GM12878 (cell line): ENCODE data around the gene ANTXR1. TPM values are rescaled to one million over a fixed set of nuclear protein-coding genes. Genes with fewer than 3 reads are reported as not detected.

Experiments
- ATAC-seq: fragments of 200-7000 bp; cut with Tn5 transposase; 3 replicates; pipeline ENCODE4 v1.9.1; 2020; ENCODE audit warnings: mild to moderate bottlenecking, moderate library complexity
- BruUV-seq: library from RNA; stranded (reverse); fragments of 400-500 nt; replicated peaks from 2 replicates; lab custom pipeline; 2021; lab: Mats Ljungman, UMichigan
- CTCF ChIA-PET: fragments of 300-600 bp; sonication (Branson Sonifier 250); formaldehyde crosslinking; extraction: SDS; loops from one replicate; lab custom pipeline; 2021; ENCODE audit warnings: inconsistent platforms; lab: Yijun Ruan, JAX
- POLR2A ChIA-PET: fragments of 350-600 bp; formaldehyde crosslinking; extraction: SDS; loops from one replicate; lab custom pipeline; 2021; ENCODE audit warnings: inconsistent platforms; lab: Charles Lee
- RAD21 ChIA-PET: fragments of 300-600 bp; sonication (Branson Sonifier 250); formaldehyde crosslinking; loops from one replicate; lab custom pipeline; 2023; ENCODE audit warnings: antibody characterized with exemption; ENCODE audit not compliant: unreplicated experiment; lab: Charles Lee
- SMC1A ChIA-PET: fragments of 300-600 bp; sonication (Branson Sonifier 250); formaldehyde crosslinking; loops from one replicate; lab custom pipeline; 2023; ENCODE audit not compliant: unreplicated experiment, uncharacterized antibody; lab: Charles Lee
- DNase-seq: peaks from one replicate; pipeline ENCODE4 v3.0.0-alpha.2; 2011; ENCODE audit warnings: low read depth, low spot score
- FAIRE-seq: peaks from 3 replicates; lab custom pipeline; 2011; peaks lifted over from hg19 to GRCh38; lab: Jason Lieb, UNC
- H2AFZ ChIP-seq: 2 replicates; pipeline ENCODE4 v1.6.0; 2011; ENCODE audit warnings: low read depth, low read length, control low read depth; ENCODE audit not compliant: control insufficient read depth
- H3K27ac ChIP-seq: 2 replicates; pipeline ENCODE4 v1.5.1; 2011; ENCODE audit warnings: control low read depth; ENCODE audit not compliant: control insufficient read depth, insufficient read depth
- H3K27me3 ChIP-seq, 2 experiments: replicated peaks in 1 of 2; 2 replicates each; pipeline versions ENCODE4 v1.6.0 to v1.6.1; 2011; ENCODE audit warnings: low read length in 1 of 2; ENCODE audit not compliant: control insufficient read depth in 2 of 2, insufficient read depth in 2 of 2
- H3K36me3 ChIP-seq, 2 experiments: 2 replicates each; pipeline ENCODE4 v1.5.1; 2011; ENCODE audit warnings: low read length in 1 of 2; ENCODE audit not compliant: control insufficient read depth in 2 of 2, insufficient read depth in 2 of 2
- H3K4me1 ChIP-seq: 2 replicates; pipeline ENCODE4 v1.6.1; 2011; ENCODE audit warnings: mild to moderate bottlenecking, low read length, moderate library complexity, mixed read lengths; ENCODE audit not compliant: control insufficient read depth, insufficient read depth
- H3K4me2 ChIP-seq: 2 replicates; pipeline ENCODE4 v1.6.0; 2011; ENCODE audit warnings: control low read depth; ENCODE audit not compliant: control insufficient read depth, insufficient read depth
- H3K4me3 ChIP-seq: fragments of 200-600 bp; sonication (generic); 2 replicates; pipeline ENCODE4 v1.5.1; 2016
- H3K79me2 ChIP-seq: 2 replicates; pipeline ENCODE4 v1.6.0; 2011; ENCODE audit warnings: low read length; ENCODE audit not compliant: control insufficient read depth, insufficient read depth
- H3K9ac ChIP-seq: 2 replicates; pipeline ENCODE4 v1.8.0; 2011; ENCODE audit warnings: low read length, control low read depth, mixed read lengths; ENCODE audit not compliant: control insufficient read depth, insufficient read depth
- H3K9me3 ChIP-seq: replicated peaks from 3 replicates; pipeline ENCODE4 v1.5.1; 2011; ENCODE audit warnings: mild to moderate bottlenecking, low read length; ENCODE audit not compliant: control insufficient read depth, insufficient read depth
- H4K20me1 ChIP-seq: 2 replicates; pipeline ENCODE4 v1.6.0; 2011; ENCODE audit not compliant: control insufficient read depth, insufficient read depth
- GATAD2B ChIP-seq: fragments of 450-650 bp; conservative IDR thresholded peaks from 2 replicates; pipeline ENCODE4 v1.6.1; 2017; ENCODE audit warnings: low read depth, mild to moderate bottlenecking, moderate library complexity
- IRF4 ChIP-seq: IDR thresholded peaks from 2 replicates; pipeline ENCODE4 v1.6.1; 2011; ENCODE audit warnings: low read depth, low read length
- KAT2A ChIP-seq: conservative IDR thresholded peaks from 2 replicates; pipeline ENCODE4 v1.6.1; 2011; ENCODE audit warnings: low read depth, low read length; ENCODE audit not compliant: control insufficient read depth
- LARP7 ChIP-seq: fragments of 450-650 bp; IDR thresholded peaks from 2 replicates; pipeline ENCODE4 v1.6.1; 2017; ENCODE audit warnings: mild to moderate bottlenecking
- MEF2B ChIP-seq: fragments of 450-650 bp; IDR thresholded peaks from 2 replicates; pipeline ENCODE4 v1.6.1; 2018; ENCODE audit warnings: mild to moderate bottlenecking, moderate library complexity; ENCODE audit not compliant: partially characterized antibody, poor library complexity, severe bottlenecking
- MTA2 ChIP-seq: fragments of 450-650 bp; IDR thresholded peaks from 2 replicates; pipeline ENCODE4 v1.6.1; 2016; ENCODE audit warnings: low read depth, mild to moderate bottlenecking, moderate library complexity
- NR2F1 ChIP-seq: fragments of 450-650 bp; conservative IDR thresholded peaks from 2 replicates; pipeline ENCODE4 v1.6.1; 2017; ENCODE audit warnings: mild to moderate bottlenecking
- PAX5 ChIP-seq: IDR thresholded peaks from 2 replicates; pipeline ENCODE4 v1.6.1; 2011; ENCODE audit warnings: low read depth, low read length, borderline replicate concordance
- SMC3 ChIP-seq: IDR thresholded peaks from 2 replicates; pipeline ENCODE4 v1.6.1; 2011; ENCODE audit warnings: low read length, improper control_type of control experiment, borderline replicate concordance
- STAT1 ChIP-seq: fragments of 450-650 bp; conservative IDR thresholded peaks from 2 replicates; pipeline ENCODE4 v1.6.1; 2014; ENCODE audit warnings: antibody characterized with exemption, mild to moderate bottlenecking
- TCF3 ChIP-seq: IDR thresholded peaks from 2 replicates; pipeline ENCODE4 v1.6.1; 2012; ENCODE audit warnings: low read depth, mild to moderate bottlenecking, low read length, borderline replicate concordance; ENCODE audit not compliant: insufficient read depth
- USF1 ChIP-seq: IDR thresholded peaks from 2 replicates; pipeline ENCODE4 v1.6.1; 2011; ENCODE audit warnings: borderline replicate concordance, low read depth, mild to moderate bottlenecking, moderate library complexity, mixed read lengths, low read length; ENCODE audit not compliant: insufficient read depth; ENCODE audit errors: extremely low read length
- WRNIP1 ChIP-seq: IDR thresholded peaks from 2 replicates; pipeline ENCODE4 v1.6.1; 2011; ENCODE audit warnings: low read depth, low read length, improper control_type of control experiment, borderline replicate concordance
- YBX1 ChIP-seq: fragments of 450-650 bp; IDR thresholded peaks from 2 replicates; pipeline ENCODE4 v1.6.1; 2016; ENCODE audit warnings: antibody characterized with exemption
- ZNF274 ChIP-seq: IDR thresholded peaks from one replicate; pipeline ENCODE4 v1.8.0; 2011; ENCODE audit not compliant: insufficient read length, insufficient read depth
- ZSCAN29 ChIP-seq: fragments of 450-650 bp; IDR thresholded peaks from 2 replicates; pipeline ENCODE4 v1.6.1; 2017; ENCODE audit warnings: mild to moderate bottlenecking, moderate library complexity
- WGBS: methylation state at CpG from one replicate; pipeline ENCODE4 v1.1.6; 2016; ENCODE audit warnings: low lambda C conversion rate; ENCODE audit not compliant: insufficient replicate concordance, insufficient coverage; ENCODE audit errors: missing lambda C conversion rate; 5-methylcytosine and 5-hydroxymethylcytosine counted together
- in situ Hi-C: fragments of 300-500 bp; cut with MboI; formaldehyde crosslinking; loops from 9 replicates; pipeline ENCODE4 v1.14.3; 2018; ENCODE audit warnings: mixed read lengths
- intact Hi-C: fragments of 100-400 bp; cut with micrococcal nuclease; formaldehyde crosslinking; loops from one replicate; pipeline ENCODE4 v1.14.2; 2022; ENCODE audit not compliant: unreplicated experiment
- polyA plus RNA-seq, 11 experiments: library from polyadenylated mRNA; depleted of rRNA in 4 of 11; unstranded in 6 of 11; stranded (reverse) in 5 of 11; fragments of >200 nt; fragmentation: Nextera tagmentation in 4 of 11; fragmentation: Illumina TruSeq in 1 of 11; extraction: Ambion mirVana in 4 of 11; extraction: Trizol in 1 of 11; gene quantifications; 1 replicate in 1 of 11; 2 replicates in 10 of 11; pipeline versions ENCODE4 v1.2.1 to v1.2.3, GENCODE V29; 2011 to 2016; ENCODE audit warnings: inconsistent platforms in 2 of 11, missing spikeins in 2 of 11, low read depth in 1 of 11
- total RNA-seq, 4 experiments: library from RNA; depleted of rRNA in 3 of 4; stranded (reverse); fragments of >200 nt in 3 of 4; fragmentation: Illumina TruSeq in 1 of 4; extraction: Trizol in 1 of 4; gene quantifications; 2 replicates each; pipeline versions ENCODE4 v1.2.1 to v1.2.3, GENCODE V29; 2013 to 2021
- TF ChIP-seq, protein P1 (sequence below): fragments of 450-650 bp; IDR thresholded peaks from 2 replicates; pipeline ENCODE4 v1.6.1; 2017; ENCODE audit warnings: antibody characterized with exemption, mild to moderate bottlenecking, moderate library complexity

ANTXR1 gene
- total and polyA plus RNA-seq, 10 of the 15 experiments (the other 5 are each of a cell fraction or from before 2014, with no cell fraction given), result 0.09 to 0.26 TPM; not detected in 8

DNA sequence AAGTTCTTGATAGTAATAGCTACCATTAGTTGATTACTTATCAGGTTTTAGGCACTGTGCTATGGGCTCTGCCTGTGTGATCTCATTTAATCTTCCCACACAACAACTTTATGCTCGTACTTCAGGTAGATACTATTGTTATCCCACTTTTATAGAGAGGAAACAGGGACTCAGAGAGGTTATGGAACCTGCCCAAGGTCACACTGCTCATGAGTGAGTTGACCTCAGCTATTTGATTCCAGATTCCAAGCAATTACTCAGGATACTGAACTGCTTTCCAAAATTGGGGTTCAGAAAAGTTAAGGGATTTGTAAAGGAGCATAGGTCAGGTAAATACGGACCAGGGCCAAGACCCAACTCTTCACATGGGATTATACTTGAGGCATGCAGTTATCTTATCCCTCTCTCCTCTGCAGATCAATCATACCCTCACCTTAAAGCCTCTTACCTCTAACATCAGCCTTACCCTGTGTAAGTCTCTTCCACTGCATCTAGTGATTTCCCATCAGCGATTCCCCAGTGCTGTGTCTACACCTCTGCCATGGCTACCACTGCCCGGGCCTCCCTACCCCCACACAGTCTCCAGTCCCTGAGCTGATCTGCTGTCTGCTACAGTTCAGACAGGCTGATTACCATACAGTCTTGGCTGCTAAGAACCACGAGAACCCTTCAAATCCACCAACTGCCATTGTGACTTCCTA, 74.4 kb downstream of the ANTXR1 start:
- no peak for FAIRE-seq
- POLR2A ChIA-PET, result no interaction called here
- Histone ChIP-seq H3K79me2 (no peaks in the 10 kb centered on the region), H4K20me1 (no peaks in the 10 kb centered on the region), H3K27me3 (peaks cover 2% of the 10 kb centered on the region in 2 experiments; a peak in 2 of 4 replicates), H3K4me3 (no peak overlapping the region), H2AFZ (no peak overlapping the region), H3K4me1 (no peaks in the 10 kb centered on the region; the same call in 1 of the 2 replicates), H3K9me3 (no peaks in the 10 kb centered on the region), H3K36me3 (no peaks in the 10 kb centered on the region), H3K27ac (no peak overlapping the region), H3K4me2 (no peak overlapping the region), H3K9ac (no peak overlapping the region)
- SMC1A ChIA-PET, result no interaction called here
- DNase-seq, result no peak
- TF ChIP-seq SMC3 (no peak), WRNIP1 (no peak), YBX1 (no peak), STAT1 (no peak), ZNF274 (no peak), USF1 (no peak), IRF4 (no peak), MTA2 (no peak), PAX5 (no peak), MEF2B (no peak), LARP7 (no peak), GATAD2B (no peak), TCF3 (no peak), NR2F1 (no peak), ZSCAN29 (no peak), KAT2A (no peak)
- TF ChIP-seq, protein P1, sequence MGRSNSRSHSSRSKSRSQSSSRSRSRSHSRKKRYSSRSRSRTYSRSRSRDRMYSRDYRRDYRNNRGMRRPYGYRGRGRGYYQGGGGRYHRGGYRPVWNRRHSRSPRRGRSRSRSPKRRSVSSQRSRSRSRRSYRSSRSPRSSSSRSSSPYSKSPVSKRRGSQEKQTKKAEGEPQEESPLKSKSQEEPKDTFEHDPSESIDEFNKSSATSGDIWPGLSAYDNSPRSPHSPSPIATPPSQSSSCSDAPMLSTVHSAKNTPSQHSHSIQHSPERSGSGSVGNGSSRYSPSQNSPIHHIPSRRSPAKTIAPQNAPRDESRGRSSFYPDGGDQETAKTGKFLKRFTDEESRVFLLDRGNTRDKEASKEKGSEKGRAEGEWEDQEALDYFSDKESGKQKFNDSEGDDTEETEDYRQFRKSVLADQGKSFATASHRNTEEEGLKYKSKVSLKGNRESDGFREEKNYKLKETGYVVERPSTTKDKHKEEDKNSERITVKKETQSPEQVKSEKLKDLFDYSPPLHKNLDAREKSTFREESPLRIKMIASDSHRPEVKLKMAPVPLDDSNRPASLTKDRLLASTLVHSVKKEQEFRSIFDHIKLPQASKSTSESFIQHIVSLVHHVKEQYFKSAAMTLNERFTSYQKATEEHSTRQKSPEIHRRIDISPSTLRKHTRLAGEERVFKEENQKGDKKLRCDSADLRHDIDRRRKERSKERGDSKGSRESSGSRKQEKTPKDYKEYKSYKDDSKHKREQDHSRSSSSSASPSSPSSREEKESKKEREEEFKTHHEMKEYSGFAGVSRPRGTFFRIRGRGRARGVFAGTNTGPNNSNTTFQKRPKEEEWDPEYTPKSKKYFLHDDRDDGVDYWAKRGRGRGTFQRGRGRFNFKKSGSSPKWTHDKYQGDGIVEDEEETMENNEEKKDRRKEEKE, result no peak
- intact Hi-C loops, result no loop called here
- 7% methylated on average over 5 of the region's 5 CpGs for WGBS
- in situ Hi-C loops, result no loop called here
- RAD21 ChIA-PET, result no interaction called here
- CTCF ChIA-PET, result no interaction called here
- ATAC-seq, result no peak
- BruUV-seq, result no TSS peak
